D721Med (cell line): ENCODE results near the gene AP2M1.

Source experiments
- DNase-seq: peaks from one replicate; pipeline ENCODE4 v3.0.0; 2011; ENCODE audit warnings: low spot score; ENCODE audit not compliant: insufficient read length
- FAIRE-seq: peaks from 2 replicates; lab custom pipeline; 2011; peaks lifted over from hg19 to GRCh38; lab: Jason Lieb, UNC
- TF ChIP-seq, protein P1 (sequence below): IDR thresholded peaks from 2 replicates; pipeline ENCODE4 v1.5.1; 2012; ENCODE audit warnings: mild to moderate bottlenecking, control low read depth; ENCODE audit not compliant: insufficient read depth; ENCODE audit errors: missing control alignments

AP2M1 gene

DNA sequence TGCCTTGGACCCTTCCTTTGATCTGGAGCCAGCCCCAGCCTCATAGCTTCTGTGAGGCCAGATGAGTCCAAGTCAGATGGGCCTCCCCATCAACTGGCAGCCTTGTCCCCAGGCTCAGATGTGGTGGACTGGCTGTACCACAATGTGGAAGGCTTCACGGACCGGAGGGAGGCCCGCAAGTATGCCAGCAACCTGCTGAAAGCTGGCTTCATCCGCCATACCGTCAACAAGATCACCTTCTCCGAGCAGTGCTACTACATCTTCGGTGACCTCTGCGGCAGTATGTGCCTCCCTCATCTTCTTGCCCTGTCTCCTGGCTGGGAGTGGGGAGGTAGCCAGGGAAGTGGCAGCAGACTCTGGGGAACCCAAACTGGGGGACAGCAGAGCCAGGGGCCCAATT, 6.9 kb upstream of the AP2M1 start:
- FAIRE-seq (no peak), DNase-seq (no peak)
- TF ChIP-seq, protein P1, sequence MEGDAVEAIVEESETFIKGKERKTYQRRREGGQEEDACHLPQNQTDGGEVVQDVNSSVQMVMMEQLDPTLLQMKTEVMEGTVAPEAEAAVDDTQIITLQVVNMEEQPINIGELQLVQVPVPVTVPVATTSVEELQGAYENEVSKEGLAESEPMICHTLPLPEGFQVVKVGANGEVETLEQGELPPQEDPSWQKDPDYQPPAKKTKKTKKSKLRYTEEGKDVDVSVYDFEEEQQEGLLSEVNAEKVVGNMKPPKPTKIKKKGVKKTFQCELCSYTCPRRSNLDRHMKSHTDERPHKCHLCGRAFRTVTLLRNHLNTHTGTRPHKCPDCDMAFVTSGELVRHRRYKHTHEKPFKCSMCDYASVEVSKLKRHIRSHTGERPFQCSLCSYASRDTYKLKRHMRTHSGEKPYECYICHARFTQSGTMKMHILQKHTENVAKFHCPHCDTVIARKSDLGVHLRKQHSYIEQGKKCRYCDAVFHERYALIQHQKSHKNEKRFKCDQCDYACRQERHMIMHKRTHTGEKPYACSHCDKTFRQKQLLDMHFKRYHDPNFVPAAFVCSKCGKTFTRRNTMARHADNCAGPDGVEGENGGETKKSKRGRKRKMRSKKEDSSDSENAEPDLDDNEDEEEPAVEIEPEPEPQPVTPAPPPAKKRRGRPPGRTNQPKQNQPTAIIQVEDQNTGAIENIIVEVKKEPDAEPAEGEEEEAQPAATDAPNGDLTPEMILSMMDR, result no peak

DNA sequence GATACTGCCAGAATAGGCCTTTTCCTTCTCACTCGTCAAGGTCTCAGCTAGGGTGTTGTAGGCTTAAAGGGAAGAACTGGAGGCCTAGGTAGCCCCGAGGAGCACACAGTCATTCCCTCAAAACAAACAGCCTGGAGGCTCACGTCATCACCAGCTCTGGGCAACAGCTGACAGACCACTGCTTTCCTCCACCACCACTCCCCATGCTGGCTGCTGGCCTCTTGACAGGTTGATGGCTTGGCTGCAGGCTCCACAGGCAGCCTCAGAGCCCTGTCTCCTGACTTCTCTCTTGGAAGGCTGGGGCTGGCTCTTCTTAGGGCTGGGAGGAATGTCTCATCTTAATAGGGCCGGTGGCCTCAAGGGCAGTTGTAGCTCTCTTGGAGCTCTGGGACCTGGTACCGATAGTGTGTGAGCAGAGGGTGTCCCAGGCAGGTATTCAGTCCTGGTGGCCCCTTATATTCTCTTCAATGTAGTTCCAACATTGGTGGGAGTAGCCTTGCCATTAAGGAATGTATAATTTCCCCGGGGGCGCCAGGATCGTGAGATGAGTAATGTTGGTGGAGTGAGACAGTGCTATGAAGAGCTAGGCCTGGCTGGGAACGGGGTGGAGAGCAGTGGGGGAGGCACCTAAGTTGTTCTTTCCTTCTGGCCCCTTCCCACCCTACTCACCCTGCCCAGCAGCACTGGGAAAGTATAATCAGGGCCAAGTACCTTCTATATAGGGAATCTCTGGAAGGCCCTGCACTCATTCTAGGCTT, 6.1 kb upstream of the AP2M1 start:
- DNase-seq (no peak), FAIRE-seq (no peak)
- TF ChIP-seq, protein P1, result no peak

DNA sequence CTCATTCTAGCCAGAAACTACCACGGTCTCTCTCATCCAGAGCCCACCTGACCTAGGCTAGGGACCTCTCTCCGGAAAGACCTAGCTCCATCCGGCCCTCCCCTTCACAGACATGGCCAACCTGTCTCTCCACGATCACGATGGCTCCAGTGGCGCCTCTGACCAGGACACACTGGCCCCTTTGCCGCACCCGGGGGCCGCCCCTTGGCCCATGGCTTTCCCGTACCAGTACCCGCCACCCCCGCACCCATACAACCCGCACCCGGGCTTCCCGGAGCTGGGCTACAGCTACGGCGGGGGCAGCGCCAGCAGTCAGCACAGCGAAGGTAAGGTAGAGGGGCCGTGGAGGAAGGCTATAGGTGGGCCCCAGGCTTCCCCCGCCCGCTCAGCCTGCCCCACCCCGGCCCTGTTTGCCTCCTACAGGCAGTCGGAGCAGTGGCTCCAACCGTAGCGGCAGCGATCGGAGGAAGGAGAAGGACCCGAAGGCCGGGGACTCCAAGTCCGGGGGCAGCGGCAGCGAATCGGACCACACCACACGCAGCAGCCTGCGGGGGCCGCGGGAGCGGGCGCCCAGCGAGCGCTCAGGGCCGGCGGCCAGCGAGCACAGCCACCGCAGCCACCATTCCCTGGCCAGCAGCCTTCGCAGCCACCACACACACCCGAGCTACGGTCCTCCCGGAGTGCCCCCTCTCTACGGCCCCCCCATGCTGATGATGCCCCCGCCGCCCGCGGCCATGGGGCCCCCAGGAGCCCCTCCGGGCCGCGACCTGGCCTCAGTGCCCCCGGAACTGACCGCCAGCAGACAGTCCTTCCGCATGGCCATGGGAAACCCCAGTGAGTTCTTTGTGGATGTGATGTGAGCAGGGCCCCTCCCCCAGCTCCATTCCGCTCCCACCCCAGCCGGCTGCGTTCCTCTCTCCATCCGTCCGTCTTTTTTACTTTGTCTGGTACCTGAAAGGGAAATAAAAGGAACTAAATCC, 4.5 kb upstream of the AP2M1 start:
- FAIRE-seq (no peak), DNase-seq (no peak)
- TF ChIP-seq, protein P1, result no peak

DNA sequence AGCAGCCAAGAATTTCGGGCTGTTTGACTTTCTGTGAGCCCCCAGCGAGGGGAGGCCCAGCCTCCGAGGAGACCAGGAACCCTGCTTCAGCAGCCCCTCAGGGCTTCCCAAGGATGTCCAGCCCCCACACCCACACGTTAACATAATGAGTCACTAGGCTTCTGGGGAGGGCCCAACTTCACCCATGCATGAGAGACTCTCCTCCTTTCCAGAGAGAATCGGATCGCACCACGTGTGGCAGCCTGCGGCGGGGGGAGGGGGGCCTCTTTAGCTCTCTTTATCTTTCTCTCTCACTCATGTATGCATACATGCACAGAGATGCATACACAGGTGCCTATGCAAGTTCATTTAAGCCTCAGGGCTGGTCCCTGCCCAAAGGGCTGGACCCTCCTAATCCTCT, 3.1 kb upstream of the AP2M1 start:
- TF ChIP-seq, protein P1, result no peak
- DNase-seq (no peak), FAIRE-seq (no peak)

DNA sequence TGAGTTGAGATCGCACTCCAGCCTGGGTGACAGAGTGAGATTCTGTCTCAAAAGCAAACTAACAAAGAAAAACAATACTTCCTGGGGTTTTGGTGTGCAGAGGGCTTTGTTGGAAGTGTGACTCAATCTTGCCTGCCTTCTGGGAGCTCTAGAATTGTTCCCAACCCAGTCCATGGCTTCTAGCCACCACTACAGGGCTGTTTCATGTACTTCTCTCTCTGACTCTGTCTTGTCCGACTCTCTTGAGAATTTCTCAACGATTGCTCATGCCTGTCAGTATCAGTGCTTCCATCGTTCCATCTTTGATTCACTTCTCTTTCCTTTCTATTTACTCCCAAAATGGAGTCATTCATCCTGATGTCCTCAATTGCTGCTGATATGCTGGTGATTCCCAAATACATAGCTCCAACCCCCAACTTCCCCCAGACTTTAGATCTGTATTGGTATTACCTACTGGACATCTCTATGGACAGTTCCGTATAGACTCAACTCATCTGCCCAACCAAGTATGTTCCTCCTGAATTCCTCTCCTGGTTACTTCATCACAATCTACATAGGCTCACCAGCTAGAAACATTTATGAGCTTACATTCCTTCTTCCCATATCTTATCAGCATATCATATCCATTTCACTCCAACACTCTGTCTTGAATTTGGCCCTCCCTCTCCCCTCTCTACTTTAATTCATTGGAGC, 1.8 kb upstream of the AP2M1 start:
- TF ChIP-seq, protein P1, result no peak
- no peak for DNase-seq
- FAIRE-seq, result no peak

DNA sequence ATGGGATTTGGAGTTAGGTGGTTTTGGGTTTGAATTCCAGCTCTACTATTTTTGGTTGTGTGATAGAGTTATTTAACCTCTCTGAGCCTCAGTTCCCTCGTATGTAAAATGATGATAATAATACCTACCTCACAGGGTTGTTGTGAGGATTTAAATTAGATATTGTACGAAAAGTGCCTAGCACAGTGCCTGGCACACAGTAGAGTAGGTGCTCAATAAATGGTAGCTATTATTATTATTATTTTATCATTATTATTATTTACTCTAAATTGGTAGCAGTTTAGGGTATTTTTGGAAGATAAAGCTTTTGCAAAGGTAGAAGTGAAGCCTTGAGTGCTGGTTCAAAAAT, 1.3 kb upstream of the AP2M1 start:
- TF ChIP-seq, protein P1, result no peak
- no peak for FAIRE-seq
- no peak for DNase-seq
